ENCODE results near the gene CDH23.

The CDH23 gene

GRCh38 chr10:71613261-71613777 lies 216.6 kb downstream of the CDH23 start:
- FAIRE-seq (no peak), DNase-seq (ENCODE audit: insufficient read length, low spot score) (no peak)

- DNase-seq (ENCODE audit: insufficient read length, low spot score) (no peak), FAIRE-seq (no peak)
Observed at GRCh38 chr10:71613877-71614276, 217.2 kb downstream of the CDH23 start.

GRCh38 chr10:71614946-71615345 lies 218.2 kb downstream of the CDH23 start:
- DNase-seq (ENCODE audit: insufficient read length, low spot score) (no peak), FAIRE-seq (no peak)

- DNase-seq (ENCODE audit: insufficient read length, low spot score): no peak
- FAIRE-seq: no peak
Observed at GRCh38 chr10:71615538-71616329, 219.0 kb downstream of the CDH23 start.

- FAIRE-seq (no peak), DNase-seq (ENCODE audit: insufficient read length, low spot score) (no peak)
Observed at GRCh38 chr10:71616817-71617654, 220.3 kb downstream of the CDH23 start.

GRCh38 chr10:71618176-71618575 lies 221.5 kb downstream of the CDH23 start:
- DNase-seq (ENCODE audit: insufficient read length, low spot score) (no peak), FAIRE-seq (no peak)

- FAIRE-seq (no peak), DNase-seq (ENCODE audit: insufficient read length, low spot score) (no peak)
Observed at GRCh38 chr10:71618598-71618997, 221.9 kb downstream of the CDH23 start.

GRCh38 chr10:71620642-71621041 lies 223.9 kb downstream of the CDH23 start:
- FAIRE-seq: no peak

GRCh38 chr10:71621231-71622153 lies 224.8 kb downstream of the CDH23 start:
- no peak for FAIRE-seq
- DNase-seq (ENCODE audit: insufficient read length, low spot score): no peak

More at GRCh38 chr10:71620642-71621041, 223.9 kb downstream of the CDH23 start:
- no peak for DNase-seq (ENCODE audit: insufficient read length, low spot score)

GRCh38 chr10:71622154-71622526 lies 225.4 kb downstream of the CDH23 start:
- FAIRE-seq (no peak), DNase-seq (ENCODE audit: insufficient read length, low spot score) (no peak)

GRCh38 chr10:71622616-71623015 lies 225.9 kb downstream of the CDH23 start:
- FAIRE-seq: no peak

GRCh38 chr10:71623098-71623985 lies 226.6 kb downstream of the CDH23 start:
- FAIRE-seq (no peak), DNase-seq (ENCODE audit: insufficient read length, low spot score) (no peak)

More at GRCh38 chr10:71622616-71623015, 225.9 kb downstream of the CDH23 start:
- no peak for DNase-seq (ENCODE audit: insufficient read length, low spot score)

- FAIRE-seq (no peak), DNase-seq (ENCODE audit: insufficient read length, low spot score) (no peak)
Observed at GRCh38 chr10:71623986-71624291, 227.2 kb downstream of the CDH23 start.

- no peak for DNase-seq (ENCODE audit: insufficient read length, low spot score)
- no peak for FAIRE-seq
Observed at GRCh38 chr10:71625445-71626175, 228.9 kb downstream of the CDH23 start.

GRCh38 chr10:71627230-71627939 lies 230.7 kb downstream of the CDH23 start:
- DNase-seq (ENCODE audit: insufficient read length, low spot score) (no peak), FAIRE-seq (no peak)

GRCh38 chr10:71627956-71628355 lies 231.2 kb downstream of the CDH23 start:
- FAIRE-seq: no peak
- no peak for DNase-seq (ENCODE audit: insufficient read length, low spot score)

GRCh38 chr10:71629131-71629530 lies 232.4 kb downstream of the CDH23 start:
- FAIRE-seq: no peak
- DNase-seq (ENCODE audit: insufficient read length, low spot score): no peak

GRCh38 chr10:71630168-71630567 lies 233.4 kb downstream of the CDH23 start:
- FAIRE-seq (no peak), DNase-seq (ENCODE audit: insufficient read length, low spot score) (no peak)
